HG03066 (cell line): ENCODE results near the gene SLC44A4.
"Not testable (repeated sequence)": the region's sequence is repeated elsewhere in the genome, so short reads cannot be mapped to it uniquely, and the experiment has no call there.

Experiments
- ATAC-seq: cut with Tn5 transposase; IDR thresholded peaks from one replicate; pipeline ENCODE4 v1.9.1; 2021; ENCODE audit warnings: low read depth; ENCODE audit not compliant: unreplicated experiment

Gene SLC44A4

GRCh38 chr6:31881136-31881859, 2.5 kb upstream of the SLC44A4 start:
- no peak for ATAC-seq

- no peak for ATAC-seq
Measured at GRCh38 chr6:31880616-31881015, 1.8 kb upstream of the SLC44A4 start.

GRCh38 chr6:31879901-31880300, 1.1 kb upstream of the SLC44A4 start:
- no peak for ATAC-seq

DNA sequence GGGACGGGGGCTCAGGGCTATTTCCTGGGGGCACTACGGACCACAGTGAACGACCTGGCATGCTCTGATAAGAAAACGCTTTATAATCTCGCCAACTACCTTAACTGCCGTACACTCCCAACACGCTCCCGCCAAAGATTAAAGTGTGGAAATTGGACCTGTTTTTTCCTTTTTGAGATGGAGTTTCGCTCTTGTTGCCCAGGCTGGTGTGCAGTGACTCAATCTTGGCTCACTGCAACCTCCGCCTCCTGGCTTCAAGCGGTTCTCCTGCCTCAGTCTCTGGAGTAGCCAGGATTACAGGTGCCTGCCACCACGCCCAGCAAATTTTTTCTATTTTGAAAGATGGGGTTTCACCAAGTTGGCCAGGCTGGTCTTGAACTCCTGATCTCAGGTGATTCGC, 346 bp upstream of the SLC44A4 start:
- no peak for ATAC-seq

GRCh38 chr6:31878222-31878621, 575 bp downstream of the SLC44A4 start:
- no peak for ATAC-seq

DNA sequence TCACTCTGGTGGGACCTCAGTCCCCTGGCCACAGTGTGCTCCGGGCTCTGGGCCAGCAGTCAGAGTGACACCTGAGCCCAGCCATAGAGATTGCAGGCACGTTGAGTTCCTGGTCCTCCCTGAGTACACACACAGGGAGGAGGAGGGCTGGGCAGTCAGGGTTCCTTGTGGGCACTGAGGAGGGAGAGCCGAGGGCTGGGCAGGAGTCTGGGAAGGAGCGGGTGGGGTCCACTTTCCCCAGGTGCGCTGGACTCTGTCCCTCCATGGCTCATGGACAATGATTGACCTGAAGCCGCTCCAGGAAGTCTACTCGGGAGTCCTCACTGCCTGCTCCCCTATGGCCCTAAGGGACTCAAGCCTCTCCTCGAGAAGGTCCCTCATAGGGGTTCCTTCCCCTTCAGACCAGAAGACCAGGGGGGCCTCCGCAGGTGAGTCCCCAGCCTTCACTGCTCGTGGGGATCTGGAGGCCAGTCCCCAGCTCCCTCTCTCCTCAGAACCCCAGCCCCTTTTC, 1.1 kb downstream of the SLC44A4 start:
- ATAC-seq = no peak

DNA sequence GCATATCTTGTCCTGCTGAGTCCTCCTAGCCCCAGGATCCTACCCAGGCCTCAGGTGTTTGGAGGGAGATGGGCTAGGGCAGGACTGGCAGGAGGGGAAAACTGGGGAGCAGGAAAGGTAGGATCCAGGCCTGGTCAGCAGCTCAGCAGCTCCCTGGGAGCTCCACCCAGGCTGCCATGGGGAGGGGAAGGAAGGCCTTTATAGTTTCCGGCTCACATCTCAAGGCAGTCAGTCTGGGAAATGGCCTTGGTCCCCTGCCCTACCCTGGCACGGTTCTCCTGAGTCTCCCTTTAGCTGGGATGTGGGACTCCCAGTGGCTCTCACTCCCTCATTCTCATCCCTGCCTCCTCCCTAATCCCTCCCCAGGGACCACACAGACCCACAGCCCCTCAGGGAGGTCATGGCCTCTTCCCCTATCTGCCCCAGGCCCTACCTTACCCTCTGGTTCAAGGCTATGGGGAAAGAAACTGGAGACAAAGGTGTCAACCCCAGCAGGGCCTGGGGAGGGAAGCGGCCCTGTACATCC, 1.6 kb downstream of the SLC44A4 start:
- ATAC-seq = no peak

- no peak for ATAC-seq
Measured at GRCh38 chr6:31876357-31876756, 2.4 kb downstream of the SLC44A4 start.

- no peak for ATAC-seq
Measured at GRCh38 chr6:31875877-31876276, 2.9 kb downstream of the SLC44A4 start.

DNA sequence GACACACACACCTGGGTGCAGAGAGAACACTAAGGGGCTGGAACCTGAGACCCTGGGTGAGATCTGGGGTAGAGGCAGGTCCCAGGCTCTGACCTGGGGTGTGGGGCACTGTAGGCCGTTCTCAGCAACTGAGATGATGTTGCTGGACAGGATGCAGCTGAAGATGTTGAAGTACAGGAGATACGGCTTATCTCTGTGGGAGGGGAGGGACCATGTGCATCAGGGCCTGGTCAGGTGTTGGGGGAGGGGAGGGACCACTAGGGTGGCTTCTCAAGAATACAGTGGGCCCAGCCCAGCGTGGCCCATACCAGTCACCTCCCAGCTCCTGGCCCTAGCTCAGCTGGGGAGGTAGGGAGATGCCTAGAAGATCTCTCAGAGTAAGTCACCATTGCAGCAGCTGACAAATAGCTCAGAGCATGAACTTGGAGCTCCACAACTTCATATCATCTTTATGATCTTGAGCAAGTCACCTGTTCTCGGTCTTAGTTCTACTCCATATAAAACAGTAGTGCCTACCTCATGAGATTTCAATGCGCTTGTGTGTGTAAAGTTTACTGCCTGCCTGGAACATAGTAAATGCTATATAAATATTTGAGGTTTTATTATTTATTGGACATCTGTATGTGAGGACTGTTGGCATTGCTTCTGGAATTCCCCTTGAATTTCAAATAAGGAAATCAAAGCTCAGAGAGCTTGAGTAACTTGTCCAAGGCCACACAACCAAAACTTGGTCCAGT, 3.8 kb downstream of the SLC44A4 start:
- ATAC-seq = no peak

DNA sequence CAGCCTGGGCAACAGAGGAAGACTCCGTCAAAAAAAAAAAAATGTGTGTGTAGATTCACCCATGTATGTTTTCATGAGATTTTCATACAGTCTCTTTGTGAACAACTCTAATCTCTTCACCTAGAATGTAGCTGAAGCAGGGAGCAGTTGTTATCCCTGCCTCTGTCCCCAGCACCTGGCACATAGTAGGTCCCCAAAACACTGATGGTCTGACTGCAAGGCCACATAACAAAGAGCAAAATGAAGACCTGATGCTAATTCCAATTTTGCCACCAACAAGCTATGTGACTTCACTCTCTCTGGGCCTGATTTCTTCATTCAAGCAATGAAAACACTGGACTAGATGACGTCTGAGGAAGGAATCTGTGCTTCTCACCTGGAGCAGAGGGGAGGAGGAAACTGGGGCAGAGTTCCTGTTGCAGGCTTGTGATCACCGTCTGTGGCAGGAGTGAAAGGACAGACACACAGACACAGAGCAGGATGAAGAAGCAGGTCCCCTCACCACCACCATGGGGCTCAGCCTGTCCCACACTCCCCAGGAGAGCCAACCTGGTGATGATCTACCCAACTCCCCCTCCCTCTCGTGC, 4.6 kb downstream of the SLC44A4 start:
- no peak for ATAC-seq

DNA sequence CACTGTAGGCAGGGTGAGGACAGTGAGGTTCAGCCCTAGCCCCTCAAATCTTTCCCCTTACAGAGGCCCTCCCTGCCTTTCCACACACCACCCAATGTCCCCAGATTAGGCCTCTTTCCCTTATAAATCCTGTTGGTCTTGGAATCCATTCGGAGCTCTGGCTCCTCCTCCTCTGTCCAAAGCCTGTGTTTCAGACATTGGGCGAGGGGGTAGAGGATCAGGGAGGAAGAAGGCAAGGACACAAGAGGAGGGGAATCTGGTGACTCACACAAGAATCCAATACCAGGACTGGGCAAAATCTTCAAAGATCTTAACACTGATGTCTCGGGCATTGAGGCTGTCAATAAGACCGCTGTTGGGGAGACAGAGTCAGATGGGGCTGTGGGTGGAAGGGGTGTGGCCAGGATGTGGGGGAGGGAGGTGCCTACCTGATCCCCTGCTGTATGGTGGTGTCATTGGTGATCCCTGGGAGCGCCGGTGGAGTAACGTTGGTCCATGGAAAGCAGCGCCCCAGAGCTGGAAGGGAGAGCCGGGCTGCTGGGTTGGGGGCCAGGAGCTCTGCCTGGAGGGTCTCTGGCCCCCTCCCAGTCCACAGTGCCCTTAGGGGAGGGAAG, 7.6 kb downstream of the SLC44A4 start:
- ATAC-seq = no peak

DNA sequence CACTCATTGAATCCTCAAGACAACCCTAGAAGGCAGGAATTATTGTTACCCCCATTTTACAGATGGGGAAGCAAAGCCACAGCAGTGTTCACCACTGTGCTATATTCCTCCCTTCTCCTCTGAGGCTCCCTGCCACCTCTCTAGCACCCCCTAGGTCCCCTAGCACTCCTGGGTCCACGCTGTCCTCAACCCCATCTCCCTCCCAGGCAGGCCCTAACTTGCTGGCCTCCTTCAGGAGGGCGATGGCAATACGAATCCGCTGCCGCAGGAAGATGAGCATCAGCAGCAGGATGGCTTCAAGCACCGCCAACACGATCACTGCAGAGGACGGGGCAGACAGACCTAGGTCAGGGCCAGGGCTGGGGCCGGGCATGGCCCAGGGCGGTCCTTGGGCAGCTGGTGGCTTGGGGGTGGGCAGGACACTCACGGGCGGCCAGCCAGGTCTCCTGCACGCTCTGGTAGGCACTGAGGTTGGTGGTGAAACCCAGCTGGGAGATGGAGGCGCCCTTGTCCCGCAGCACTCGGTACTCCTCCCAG, 8.3 kb downstream of the SLC44A4 start:
- no peak for ATAC-seq

DNA sequence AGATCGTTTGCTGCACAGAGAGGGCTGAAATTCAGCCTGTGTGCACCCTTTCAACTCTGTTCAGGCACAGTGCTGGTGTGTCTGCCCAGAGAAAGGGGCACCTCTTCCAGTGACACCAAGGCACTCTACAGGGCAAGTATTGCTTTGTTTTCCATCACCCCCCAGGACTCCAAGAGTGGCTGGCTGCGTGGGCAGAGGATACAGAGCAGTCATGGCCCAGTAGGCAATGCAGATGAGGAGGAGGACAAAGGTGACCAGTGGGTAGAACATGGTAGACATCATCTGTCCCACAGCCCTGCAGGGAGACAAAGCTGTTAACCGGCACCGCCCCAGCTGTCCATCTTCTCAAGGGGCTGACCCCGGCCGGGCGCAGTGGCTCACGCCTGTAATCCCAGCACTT, 9.5 kb downstream of the SLC44A4 start:
- ATAC-seq = no peak

DNA sequence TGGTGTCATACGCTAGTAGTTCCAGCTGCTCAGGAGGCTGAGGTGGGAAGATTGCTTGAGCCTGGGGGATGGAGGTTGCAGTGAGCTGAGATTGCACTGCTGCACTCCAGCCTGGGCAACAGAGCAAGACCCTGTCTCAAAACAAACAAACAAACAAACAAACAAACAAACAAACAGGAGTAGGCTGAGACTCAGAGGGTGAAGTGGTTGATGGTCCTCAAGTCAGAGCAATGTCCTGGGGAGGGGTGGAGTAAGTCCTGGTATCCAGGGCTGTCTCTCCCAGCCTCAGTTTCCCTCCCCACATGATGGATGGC, 10.2 kb downstream of the SLC44A4 start:
- not testable (repeated sequence) for ATAC-seq

DNA sequence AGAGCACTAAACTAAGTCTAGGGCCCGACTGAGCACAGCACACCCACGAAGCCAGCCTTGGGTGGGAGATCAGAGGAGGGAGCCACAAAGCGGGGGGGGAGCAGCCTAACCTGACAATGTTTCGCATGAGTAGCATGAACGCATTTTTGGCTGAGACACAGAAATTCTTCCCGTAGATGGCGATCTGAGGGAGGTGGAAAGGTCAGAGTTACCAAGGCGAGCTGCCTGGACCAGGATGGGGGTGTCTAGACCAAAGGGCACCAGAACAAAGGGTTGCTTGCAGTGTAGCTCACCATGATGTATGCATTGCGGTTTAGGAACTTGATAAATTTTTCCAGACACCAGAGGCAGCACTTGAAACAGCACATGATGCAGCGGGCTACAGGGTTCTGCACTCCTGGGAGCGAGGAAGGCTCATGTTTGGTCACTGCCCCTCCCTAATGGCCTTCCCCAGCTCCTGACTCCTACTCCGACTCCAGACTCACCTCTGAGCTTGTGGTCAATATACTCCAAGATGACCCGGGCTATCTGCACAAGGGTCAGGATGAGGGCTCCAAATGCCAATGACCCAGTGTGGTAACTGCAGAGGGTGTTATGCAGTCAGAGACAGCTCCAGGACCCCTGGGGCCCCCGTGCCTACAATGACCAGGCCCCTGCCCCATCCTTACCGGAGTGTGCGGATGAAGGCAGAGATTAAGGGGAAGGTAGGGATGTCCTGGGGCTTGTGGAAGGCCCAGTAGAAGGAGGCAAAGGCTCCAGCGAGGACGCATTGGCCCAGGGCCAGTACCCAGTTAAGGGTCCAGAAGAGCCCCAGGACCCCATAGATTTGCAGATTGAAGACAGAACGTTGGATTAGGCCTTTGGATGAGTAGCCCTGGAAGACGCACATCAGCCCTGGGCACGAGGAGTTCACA, 13.3 kb downstream of the SLC44A4 start:
- no peak for ATAC-seq

DNA sequence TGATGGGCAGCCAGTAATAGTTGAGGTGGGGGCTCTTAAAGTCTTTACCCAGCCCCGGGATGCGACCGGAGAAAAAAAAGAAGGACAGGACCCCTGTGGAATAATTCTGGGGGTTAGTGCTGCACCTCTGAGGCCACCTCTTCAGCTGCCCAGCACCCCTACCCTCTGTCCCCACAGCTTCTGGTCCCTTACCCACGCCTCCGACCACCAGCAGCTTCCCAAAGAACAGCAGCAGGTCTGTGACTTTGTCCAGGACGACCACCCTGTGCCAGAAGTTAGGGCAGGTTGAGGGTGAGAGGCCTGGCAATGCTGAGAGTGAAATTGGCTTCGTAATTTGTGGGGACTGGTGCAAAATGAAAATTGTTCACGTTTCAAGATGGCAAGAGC, 14.0 kb downstream of the SLC44A4 start:
- ATAC-seq = no peak

- not testable (repeated sequence) for ATAC-seq
Measured at GRCh38 chr6:31864123-31864562, 14.7 kb downstream of the SLC44A4 start.

DNA sequence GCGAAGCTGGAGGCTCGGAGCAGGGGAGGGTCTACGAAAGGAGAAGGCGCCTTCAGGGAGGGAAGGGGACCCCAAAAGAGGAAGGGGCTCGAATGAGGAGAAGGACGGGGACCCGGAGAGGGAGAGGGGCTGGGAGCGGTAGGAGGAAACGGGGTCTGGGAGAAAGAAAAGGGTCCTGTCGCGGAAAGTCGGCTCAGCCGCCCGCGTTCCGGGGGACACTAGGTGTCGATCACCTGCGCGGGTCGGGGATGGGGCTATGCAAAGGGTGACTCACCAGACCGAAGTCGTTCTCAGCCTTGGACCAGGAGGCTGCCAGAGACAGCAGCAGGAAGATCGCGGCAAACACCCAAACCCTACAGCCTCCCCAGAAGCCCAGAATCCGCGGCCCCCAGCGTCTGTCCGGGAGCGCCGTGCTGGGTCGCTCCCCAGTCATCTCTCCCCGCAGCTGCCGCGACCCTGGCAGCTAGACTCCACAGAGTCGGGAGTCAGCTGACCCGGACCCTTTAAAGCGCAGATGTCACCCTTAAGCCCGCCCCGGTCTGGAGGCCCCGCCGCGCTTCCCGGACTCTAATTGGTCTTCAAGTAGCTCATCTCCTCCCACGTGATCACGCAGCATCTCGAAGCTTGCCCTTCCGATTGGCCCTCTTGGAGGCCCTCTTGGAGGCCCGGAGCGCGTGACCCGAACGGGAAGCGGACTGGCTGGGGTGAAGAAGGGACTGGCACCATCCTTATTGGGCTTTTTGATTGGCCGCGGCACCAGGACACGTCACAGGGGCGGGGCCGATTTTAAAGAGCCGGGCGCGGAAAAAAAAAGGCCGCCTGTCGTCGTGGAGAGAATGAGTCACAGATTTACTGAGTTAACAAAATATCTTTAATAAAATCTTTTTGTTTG, 16.2 kb downstream of the SLC44A4 start, which contains the start of gene NEU1:
NEU1 (minus strand) TSS at position 478 of the 892 bp plus-strand sequence; CDS start at position 433, 45 bp downstream.
- ATAC-seq = peak; percentile 92
